Measurements from ENCODE around the gene NGEF. TPM values are rescaled to one million over a fixed set of nuclear protein-coding genes. Genes with fewer than 3 reads are reported as not detected.

Gene NGEF
- total and polyA plus RNA-seq, 4 donors = 10.6 to 22.6 (median 10.8) TPM

- WGBS = 86% methylated on average over 17 of the region's 17 CpGs
- H3K36me3 ChIP-seq (ENCODE audit: control insufficient read depth in 4 of 4, insufficient read depth in 3 of 4, low read depth in 1 of 4, low read length in 3 of 4) = peaks cover 0 to 24% (median 8%) of the 10 kb centered on the region in 4 donors
- H3K9ac ChIP-seq (ENCODE audit: low read depth in 1 of 2, low read length in 2 of 2) = no peak overlapping the region
Observed at GRCh38 chr2:232880764-232881351, 132.2 kb downstream of the NGEF start.

GRCh38 chr2:232879618-232880494, 133.2 kb downstream of the NGEF start:
- DNase-seq (ENCODE audit: low spot score) = no peak
- Histone ChIP-seq H3K9me3 (ENCODE audit: control insufficient read depth in 4 of 4, low read length in 3 of 4) (no peaks in the 10 kb centered on the region), H3K4me3 (ENCODE audit: low read depth in 1 of 3, low read length in 3 of 3) (no peak overlapping the region), H3K27ac (ENCODE audit: low read depth in 1 of 2, low read length in 2 of 2) (no peak overlapping the region), H3K9ac (ENCODE audit: low read depth in 1 of 2, low read length in 2 of 2) (no peak overlapping the region), H3K36me3 (ENCODE audit: control insufficient read depth in 4 of 4, insufficient read depth in 3 of 4, low read depth in 1 of 4, low read length in 3 of 4) (peaks cover 0 to 21% (median 6%) of the 10 kb centered on the region in 4 donors), H3K4me1 (ENCODE audit: control insufficient read depth in 4 of 4, insufficient read depth in 4 of 4, low read length in 3 of 4) (peaks cover 0 to 32% (median 17%) of the 10 kb centered on the region in 4 donors), H3K27me3 (ENCODE audit: control insufficient read depth in 4 of 4, insufficient read depth in 4 of 4, low read length in 3 of 4) (no peaks in the 10 kb centered on the region)
- WGBS = 86% methylated on average over 21 of the region's 21 CpGs
- TF ChIP-seq HNF4G (IDR thresholded peaks at IDR 0.05) (no peak), SP1 (IDR thresholded peaks at IDR 0.05) (no peak), TAF1 (conservative IDR thresholded peaks at IDR 0.05) (no peak)

More at GRCh38 chr2:232880764-232881351, 132.2 kb downstream of the NGEF start:
- no peak overlapping the region for H3K4me3 ChIP-seq (ENCODE audit: low read depth in 1 of 3, low read length in 3 of 3)
- no peak overlapping the region for H3K27ac ChIP-seq (ENCODE audit: low read depth in 1 of 2, low read length in 2 of 2)
- DNase-seq (ENCODE audit: low spot score) = no peak
- TF ChIP-seq HNF4A (conservative IDR thresholded peaks at IDR 0.05) = no peak
- no peak for TF ChIP-seq EGR1 (IDR thresholded peaks at IDR 0.05; ENCODE audit: low read depth in 2 of 2)
- TF ChIP-seq FOXA1 (IDR thresholded peaks at IDR 0.05) = no peak
- H3K4me1 ChIP-seq (ENCODE audit: control insufficient read depth in 4 of 4, insufficient read depth in 4 of 4, low read length in 3 of 4) = peaks cover 0 to 24% (median 11%) of the 10 kb centered on the region in 4 donors
- H3K27me3 ChIP-seq (ENCODE audit: control insufficient read depth in 4 of 4, insufficient read depth in 4 of 4, low read length in 3 of 4) = no peaks in the 10 kb centered on the region
- no peaks in the 10 kb centered on the region for H3K9me3 ChIP-seq (ENCODE audit: control insufficient read depth in 4 of 4, low read length in 3 of 4)

GRCh38 chr2:232878855-232879617, 134.0 kb downstream of the NGEF start:
- Histone ChIP-seq H3K4me1 (ENCODE audit: control insufficient read depth in 4 of 4, insufficient read depth in 4 of 4, low read length in 3 of 4) (peaks cover 0 to 40% (median 24%) of the 10 kb centered on the region in 4 donors), H3K9me3 (ENCODE audit: control insufficient read depth in 4 of 4, low read length in 3 of 4) (no peaks in the 10 kb centered on the region), H3K27me3 (ENCODE audit: control insufficient read depth in 4 of 4, insufficient read depth in 4 of 4, low read length in 3 of 4) (no peaks in the 10 kb centered on the region), H3K36me3 (ENCODE audit: control insufficient read depth in 4 of 4, insufficient read depth in 3 of 4, low read depth in 1 of 4, low read length in 3 of 4) (peaks cover 0 to 15% (median 4%) of the 10 kb centered on the region in 4 donors), H3K9ac (ENCODE audit: low read depth in 1 of 2, low read length in 2 of 2) (no peak overlapping the region), H3K27ac (ENCODE audit: low read depth in 1 of 2, low read length in 2 of 2) (no peak overlapping the region), H3K4me3 (ENCODE audit: low read depth in 1 of 3, low read length in 3 of 3) (no peak overlapping the region)
- no peak for DNase-seq (ENCODE audit: low spot score)
- WGBS = 87% methylated on average over 20 of the region's 20 CpGs
- TF ChIP-seq FOXA1 (IDR thresholded peaks at IDR 0.05) (no peak), ZBTB33 (IDR thresholded peaks at IDR 0.05) (no peak), HNF4G (IDR thresholded peaks at IDR 0.05) (no peak), YY1 (IDR thresholded peaks at IDR 0.05) (no peak), TAF1 (conservative IDR thresholded peaks at IDR 0.05) (no peak), JUND (IDR thresholded peaks at IDR 0.05) (no peak), RXRA (IDR thresholded peaks at IDR 0.05) (no peak), FOXA2 (IDR thresholded peaks at IDR 0.05) (no peak), SP1 (IDR thresholded peaks at IDR 0.05) (no peak), RAD21 (IDR thresholded peaks at IDR 0.05) (no peak), NR2F2 (IDR thresholded peaks at IDR 0.05) (no peak), EGR1 (IDR thresholded peaks at IDR 0.05; ENCODE audit: low read depth in 2 of 2) (no peak), REST (IDR thresholded peaks at IDR 0.05) (no peak), HNF4A (conservative IDR thresholded peaks at IDR 0.05) (no peak)
- TF ChIP-seq, protein P1, sequence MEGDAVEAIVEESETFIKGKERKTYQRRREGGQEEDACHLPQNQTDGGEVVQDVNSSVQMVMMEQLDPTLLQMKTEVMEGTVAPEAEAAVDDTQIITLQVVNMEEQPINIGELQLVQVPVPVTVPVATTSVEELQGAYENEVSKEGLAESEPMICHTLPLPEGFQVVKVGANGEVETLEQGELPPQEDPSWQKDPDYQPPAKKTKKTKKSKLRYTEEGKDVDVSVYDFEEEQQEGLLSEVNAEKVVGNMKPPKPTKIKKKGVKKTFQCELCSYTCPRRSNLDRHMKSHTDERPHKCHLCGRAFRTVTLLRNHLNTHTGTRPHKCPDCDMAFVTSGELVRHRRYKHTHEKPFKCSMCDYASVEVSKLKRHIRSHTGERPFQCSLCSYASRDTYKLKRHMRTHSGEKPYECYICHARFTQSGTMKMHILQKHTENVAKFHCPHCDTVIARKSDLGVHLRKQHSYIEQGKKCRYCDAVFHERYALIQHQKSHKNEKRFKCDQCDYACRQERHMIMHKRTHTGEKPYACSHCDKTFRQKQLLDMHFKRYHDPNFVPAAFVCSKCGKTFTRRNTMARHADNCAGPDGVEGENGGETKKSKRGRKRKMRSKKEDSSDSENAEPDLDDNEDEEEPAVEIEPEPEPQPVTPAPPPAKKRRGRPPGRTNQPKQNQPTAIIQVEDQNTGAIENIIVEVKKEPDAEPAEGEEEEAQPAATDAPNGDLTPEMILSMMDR (IDR thresholded peaks at IDR 0.05; ENCODE audit: low read depth, low read length, missing input control) = no peak
- TF ChIP-seq, protein P2, sequence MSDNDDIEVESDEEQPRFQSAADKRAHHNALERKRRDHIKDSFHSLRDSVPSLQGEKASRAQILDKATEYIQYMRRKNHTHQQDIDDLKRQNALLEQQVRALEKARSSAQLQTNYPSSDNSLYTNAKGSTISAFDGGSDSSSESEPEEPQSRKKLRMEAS (IDR thresholded peaks at IDR 0.05) = no peak
- TF ChIP-seq, protein P3, sequence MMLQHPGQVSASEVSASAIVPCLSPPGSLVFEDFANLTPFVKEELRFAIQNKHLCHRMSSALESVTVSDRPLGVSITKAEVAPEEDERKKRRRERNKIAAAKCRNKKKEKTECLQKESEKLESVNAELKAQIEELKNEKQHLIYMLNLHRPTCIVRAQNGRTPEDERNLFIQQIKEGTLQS (IDR thresholded peaks at IDR 0.05) = no peak
